Left ventricle myocardium inferior (tissue), 1 donor: ENCODE results near the gene BMPR1A. TPM values are rescaled to one million over a fixed set of nuclear protein-coding genes. Genes with fewer than 3 reads are reported as not detected.
A peak's percentile ranks its signal among the peaks of the same experiment; 100 is the strongest.

Source experiments
- DNase-seq: peaks from one replicate; pipeline ENCODE4 v3.0.0-alpha.2; 2020
- H3K27ac ChIP-seq: fragments of 200-600 bp; replicated peaks from 2 replicates; pipeline ENCODE4 v1.8.0; 2021
- H3K27me3 ChIP-seq: fragments of 200-600 bp; 2 replicates; pipeline ENCODE4 v1.8.0; 2021; ENCODE audit warnings: low read depth
- H3K36me3 ChIP-seq: fragments of 200-600 bp; 2 replicates; pipeline ENCODE4 v1.8.0; 2021
- H3K4me1 ChIP-seq: fragments of 200-600 bp; 2 replicates; pipeline ENCODE4 v1.8.0; 2021
- H3K4me3 ChIP-seq: fragments of 200-600 bp; 2 replicates; pipeline ENCODE4 v1.8.0; 2021; ENCODE audit warnings: mild to moderate bottlenecking, moderate library complexity
- H3K9me3 ChIP-seq: fragments of 200-600 bp; replicated peaks from 2 replicates; pipeline ENCODE4 v1.8.0; 2021
- intact Hi-C: fragments of 100-400 bp; cut with micrococcal nuclease; formaldehyde crosslinking; loops from one replicate; pipeline ENCODE4 v1.11.0; 2022
- total RNA-seq: library from RNA; stranded (reverse); fragmentation: NEBNext Ultra II Directional; extraction: Animal tissue kit (Norgen Biotek cat#: 25700); gene quantifications from one replicate; pipeline ENCODE4 v1.2.1, GENCODE V29; 2021
- TF ChIP-seq, protein P1 (sequence below): fragments of 200-600 bp; IDR thresholded peaks from 2 replicates; pipeline ENCODE4 v1.8.0; 2021; ENCODE audit warnings: antibody characterized with exemption, mild to moderate bottlenecking, borderline replicate concordance
- donor health status: DM: no; HTN: yes; CAD: no; lungs with severe emphysema.

BMPR1A gene
- total RNA-seq, 1 donor from 2014 or later, result 43.8 TPM

DNA sequence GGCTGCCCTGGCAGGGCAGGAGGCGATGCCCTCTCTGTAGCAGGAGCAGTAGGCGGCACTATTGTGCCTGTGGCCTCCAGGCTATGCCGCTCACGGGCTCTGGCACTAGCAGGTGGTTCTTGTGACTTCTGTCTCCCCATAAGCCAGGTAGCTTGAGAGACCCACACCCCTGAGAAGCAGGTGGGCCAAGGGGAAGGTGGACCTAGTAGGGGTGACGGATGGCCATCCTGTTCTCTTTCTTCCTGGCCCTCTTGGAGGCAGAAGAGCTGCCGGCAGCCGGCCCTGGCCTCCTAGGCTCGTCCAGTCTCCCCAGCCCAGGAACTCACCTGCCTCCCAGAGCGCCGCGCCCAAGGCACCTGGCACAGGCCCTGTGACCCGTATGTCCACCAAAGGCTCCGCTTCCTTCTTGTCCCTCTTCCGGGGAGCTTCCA is 185.6 kb downstream of the BMPR1A start:
- Histone ChIP-seq H3K9me3 (no peaks in the 10 kb centered on the region), H3K4me1 (peaks cover 63% of the 10 kb centered on the region), H3K36me3 (peaks cover 39% of the 10 kb centered on the region), H3K4me3 (peak overlapping the region; percentile 49), H3K27ac (no peak overlapping the region), H3K27me3 (no peaks in the 10 kb centered on the region)
- no peak for DNase-seq
- intact Hi-C loops, result no loop called here
- TF ChIP-seq, protein P1, sequence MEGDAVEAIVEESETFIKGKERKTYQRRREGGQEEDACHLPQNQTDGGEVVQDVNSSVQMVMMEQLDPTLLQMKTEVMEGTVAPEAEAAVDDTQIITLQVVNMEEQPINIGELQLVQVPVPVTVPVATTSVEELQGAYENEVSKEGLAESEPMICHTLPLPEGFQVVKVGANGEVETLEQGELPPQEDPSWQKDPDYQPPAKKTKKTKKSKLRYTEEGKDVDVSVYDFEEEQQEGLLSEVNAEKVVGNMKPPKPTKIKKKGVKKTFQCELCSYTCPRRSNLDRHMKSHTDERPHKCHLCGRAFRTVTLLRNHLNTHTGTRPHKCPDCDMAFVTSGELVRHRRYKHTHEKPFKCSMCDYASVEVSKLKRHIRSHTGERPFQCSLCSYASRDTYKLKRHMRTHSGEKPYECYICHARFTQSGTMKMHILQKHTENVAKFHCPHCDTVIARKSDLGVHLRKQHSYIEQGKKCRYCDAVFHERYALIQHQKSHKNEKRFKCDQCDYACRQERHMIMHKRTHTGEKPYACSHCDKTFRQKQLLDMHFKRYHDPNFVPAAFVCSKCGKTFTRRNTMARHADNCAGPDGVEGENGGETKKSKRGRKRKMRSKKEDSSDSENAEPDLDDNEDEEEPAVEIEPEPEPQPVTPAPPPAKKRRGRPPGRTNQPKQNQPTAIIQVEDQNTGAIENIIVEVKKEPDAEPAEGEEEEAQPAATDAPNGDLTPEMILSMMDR, result no peak

- H3K27me3 ChIP-seq, result no peaks in the 10 kb centered on the region
- no peaks in the 10 kb centered on the region for H3K9me3 ChIP-seq
- H3K36me3 ChIP-seq, result peaks cover 32% of the 10 kb centered on the region
- intact Hi-C loops, result no loop called here
- TF ChIP-seq, protein P1, result no peak
- peak overlapping the region; percentile 49 for H3K4me3 ChIP-seq
- peaks cover 64% of the 10 kb centered on the region for H3K4me1 ChIP-seq
- no peak overlapping the region for H3K27ac ChIP-seq
- no peak for DNase-seq
Measured at GRCh38 chr10:86942441-86943315, 186.3 kb downstream of the BMPR1A start.

DNA sequence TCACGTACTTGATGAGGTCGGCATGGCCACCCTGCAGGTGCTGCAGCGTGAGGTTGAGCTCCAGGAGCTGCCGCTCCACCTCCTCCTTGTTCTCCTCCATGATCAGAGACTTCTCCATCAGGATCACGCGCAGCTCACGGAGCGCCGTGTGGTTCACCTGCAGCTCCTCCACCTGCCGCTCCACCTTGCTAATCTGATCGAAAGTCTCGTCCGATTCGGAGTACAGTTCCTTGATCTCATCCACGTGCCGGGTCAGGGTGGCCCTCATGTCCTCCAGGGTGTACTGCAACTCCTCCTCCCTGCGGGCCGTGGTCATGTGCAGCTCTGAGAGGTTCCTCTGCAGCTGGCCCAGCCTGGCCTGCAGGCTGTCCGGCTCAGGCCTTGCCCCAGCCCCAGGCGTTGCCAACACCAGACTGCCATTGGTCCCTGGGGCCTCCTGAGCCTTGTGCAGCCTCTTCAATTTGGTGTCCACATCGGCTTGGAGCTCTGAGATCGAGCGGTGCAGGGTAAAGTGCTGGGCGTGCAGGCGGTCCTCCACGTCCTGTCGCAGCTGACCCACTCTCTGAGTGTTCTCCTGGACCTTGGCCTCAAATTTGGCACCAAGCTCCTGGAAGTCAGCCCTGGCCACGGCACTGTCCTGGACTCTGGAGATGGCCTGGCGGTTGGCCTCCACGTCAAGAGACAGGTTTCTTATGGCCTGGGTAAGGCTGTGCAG is 187.1 kb downstream of the BMPR1A start:
- TF ChIP-seq, protein P1, result no peak
- no peak overlapping the region for H3K4me3 ChIP-seq
- no peaks in the 10 kb centered on the region for H3K27me3 ChIP-seq
- intact Hi-C loops, result no loop called here
- no peaks in the 10 kb centered on the region for H3K9me3 ChIP-seq
- H3K27ac ChIP-seq, result no peak overlapping the region
- DNase-seq, result no peak
- H3K36me3 ChIP-seq, result peaks cover 24% of the 10 kb centered on the region
- peaks cover 70% of the 10 kb centered on the region for H3K4me1 ChIP-seq

DNA sequence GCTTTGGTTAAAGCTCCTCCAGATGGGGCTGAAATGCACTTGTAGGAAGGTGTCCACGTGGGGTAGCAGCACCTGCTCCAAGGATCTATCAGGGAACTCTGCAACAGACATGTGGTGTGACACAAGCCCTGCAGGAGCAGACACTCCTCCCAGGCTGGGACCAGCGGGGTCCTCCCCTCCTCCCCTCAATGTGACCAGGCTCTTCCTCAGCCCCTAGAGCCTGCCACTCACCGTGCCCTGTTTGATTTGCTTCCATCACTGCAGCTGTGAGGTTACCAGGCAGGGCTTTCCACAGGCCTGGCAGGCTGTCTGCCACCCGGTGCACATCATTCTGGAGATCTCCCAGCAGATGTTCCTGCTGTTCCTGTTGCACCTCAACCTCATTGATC is 187.6 kb downstream of the BMPR1A start:
- Histone ChIP-seq H3K4me1 (peaks cover 70% of the 10 kb centered on the region), H3K27ac (no peak overlapping the region), H3K36me3 (peaks cover 23% of the 10 kb centered on the region), H3K9me3 (no peaks in the 10 kb centered on the region), H3K4me3 (no peak overlapping the region), H3K27me3 (no peaks in the 10 kb centered on the region)
- TF ChIP-seq, protein P1, result no peak
- intact Hi-C loops, result no loop called here
- DNase-seq, result no peak

- no peak for DNase-seq
- intact Hi-C loops, result no loop called here
- Histone ChIP-seq H3K27me3 (no peaks in the 10 kb centered on the region), H3K9me3 (no peaks in the 10 kb centered on the region), H3K27ac (peak overlapping the region; percentile 38), H3K4me3 (no peak overlapping the region), H3K4me1 (peaks cover 72% of the 10 kb centered on the region), H3K36me3 (peaks cover 23% of the 10 kb centered on the region)
- TF ChIP-seq, protein P1, result no peak
Measured at GRCh38 chr10:86944471-86944870, 188.1 kb downstream of the BMPR1A start.
